Suprapubic skin (tissue), 4 donors: ENCODE results near the gene KIRREL3.

Source experiments
- CTCF ChIP-seq, 2 donors: fragments of 200-600 bp in 1 of 2; fragments of 450-650 bp in 1 of 2; sonication (generic) in 1 of 2; IDR thresholded peaks; one replicate each; pipeline ENCODE4 v1.5.1; 2016 to 2019; ENCODE audit warnings: antibody characterized with exemption in 2 of 2, mild to moderate bottlenecking in 1 of 2, moderate library complexity in 1 of 2
- EP300 ChIP-seq: sonication (generic); formaldehyde crosslinking; IDR thresholded peaks from one replicate; pipeline ENCODE4 v1.6.1; 2017; ENCODE audit warnings: antibody characterized with exemption
- POLR2AphosphoS5 ChIP-seq, 3 donors: sonication (generic); formaldehyde crosslinking; IDR thresholded peaks; one replicate each; pipeline ENCODE4 v1.6.1; 2017; ENCODE audit warnings: antibody characterized with exemption in 3 of 3

- TF ChIP-seq CTCF (IDR thresholded peaks at IDR 0.05) (no peak), POLR2AphosphoS5 (IDR thresholded peaks at IDR 0.05) (no peak), EP300 (no peak)
Measured at GRCh38 chr11:126844789-126845188, 155.8 kb downstream of the KIRREL3 start.
